HG03575 (cell line): ENCODE data around the gene ZNF423.

Source experiments
- ATAC-seq: cut with Tn5 transposase; IDR thresholded peaks from one replicate; pipeline ENCODE4 v1.9.1; 2021; ENCODE audit not compliant: unreplicated experiment, insufficient number of reproducible peaks, low FRiP score; ENCODE audit errors: extremely low read depth

ZNF423 gene

GRCh38 chr16:49833085-49833484 is 22.8 kb downstream of the ZNF423 start:
- no peak for ATAC-seq

GRCh38 chr16:49832177-49832576 is 23.7 kb downstream of the ZNF423 start:
- no peak for ATAC-seq

- ATAC-seq = no peak
Observed at GRCh38 chr16:49830873-49831272, 25.0 kb downstream of the ZNF423 start.

GRCh38 chr16:49828533-49829267 is 27.2 kb downstream of the ZNF423 start:
- ATAC-seq = no peak

GRCh38 chr16:49827805-49828438 is 28.0 kb downstream of the ZNF423 start:
- no peak for ATAC-seq

- no peak for ATAC-seq
Observed at GRCh38 chr16:49826515-49826914, 29.4 kb downstream of the ZNF423 start.

- ATAC-seq = no peak
Observed at GRCh38 chr16:49825041-49825440, 30.9 kb downstream of the ZNF423 start.

GRCh38 chr16:49824593-49824992 is 31.3 kb downstream of the ZNF423 start:
- ATAC-seq = no peak

GRCh38 chr16:49822649-49823370 is 33.1 kb downstream of the ZNF423 start:
- no peak for ATAC-seq

GRCh38 chr16:49821614-49822282 is 34.2 kb downstream of the ZNF423 start:
- ATAC-seq = no peak

GRCh38 chr16:49821156-49821555 is 34.8 kb downstream of the ZNF423 start:
- ATAC-seq = no peak

- ATAC-seq = no peak
Observed at GRCh38 chr16:49817754-49818507, 38.0 kb downstream of the ZNF423 start.

GRCh38 chr16:49816875-49817274 is 39.0 kb downstream of the ZNF423 start:
- ATAC-seq = no peak

- no peak for ATAC-seq
Observed at GRCh38 chr16:49811644-49812334, 44.1 kb downstream of the ZNF423 start.

- no peak for ATAC-seq
Observed at GRCh38 chr16:49810831-49811230, 45.1 kb downstream of the ZNF423 start.

GRCh38 chr16:49809561-49809960 is 46.4 kb downstream of the ZNF423 start:
- no peak for ATAC-seq

GRCh38 chr16:49809062-49809461 is 46.9 kb downstream of the ZNF423 start:
- ATAC-seq = no peak

- ATAC-seq = no peak
Observed at GRCh38 chr16:49806446-49806845, 49.5 kb downstream of the ZNF423 start.
